T-helper 17 cell (primary cell): ENCODE data around the gene GJD2. TPM values are rescaled to one million over a fixed set of nuclear protein-coding genes. Genes with fewer than 3 reads are reported as not detected.

ENCODE experiments used
- ATAC-seq: fragments of 150-1000 bp; cut with Tn5 transposase; 2 replicates; pipeline ENCODE4 v1.10.0; 2021; ENCODE audit warnings: mild to moderate bottlenecking, moderate library complexity
- DNase-seq, 3 donors: peaks; one replicate each; pipeline versions ENCODE4 v3.0.0 to v3.0.0-alpha.2; 2020 to 2021
- H3K9me3 ChIP-seq: one replicate; pipeline ENCODE4 v1.7.0; 2013; ENCODE audit warnings: low read length, mild to moderate bottlenecking; ENCODE audit not compliant: control insufficient read depth, poor library complexity, severe bottlenecking
- H3K27ac Mint-ChIP-seq: one replicate; pipeline ENCODE4 v1.8.0; 2022; ENCODE audit warnings: mild to moderate bottlenecking, moderate library complexity, mixed read lengths
- H3K27me3 Mint-ChIP-seq: one replicate; pipeline ENCODE4 v1.8.0; 2022; ENCODE audit warnings: mixed read lengths
- H3K36me3 Mint-ChIP-seq: one replicate; pipeline ENCODE4 v1.8.0; 2022; ENCODE audit warnings: low read depth, mixed read lengths
- H3K4me1 Mint-ChIP-seq: one replicate; pipeline ENCODE4 v1.8.0; 2022; ENCODE audit warnings: mild to moderate bottlenecking, mixed read lengths
- H3K4me3 Mint-ChIP-seq: one replicate; pipeline ENCODE4 v1.8.0; 2022; ENCODE audit warnings: mild to moderate bottlenecking, moderate library complexity, mixed read lengths
- total RNA-seq, 4 donors: library from RNA in 2 of 4; stranded (reverse) in 2 of 4; gene quantifications; one replicate each; pipeline ENCODE4 v1.2.3 and lab custom pipeline; 2022 to 2026

GJD2 gene
- total RNA-seq, 2 donors from 2014 or later: not detected

GRCh38 chr15:34729886-34730285 is 24.9 kb downstream of the GJD2 start:
- no peaks in the 10 kb centered on the region for H3K36me3 Mint-ChIP-seq
- ATAC-seq: no peak
- H3K4me1 Mint-ChIP-seq: no peaks in the 10 kb centered on the region
- H3K27me3 Mint-ChIP-seq: peaks cover 41% of the 10 kb centered on the region
- no peaks in the 10 kb centered on the region for H3K9me3 ChIP-seq
- H3K27ac Mint-ChIP-seq: no peak overlapping the region
- no peak overlapping the region for H3K4me3 Mint-ChIP-seq
- no peak for DNase-seq

GRCh38 chr15:34729056-34729455 is 25.7 kb downstream of the GJD2 start:
- no peaks in the 10 kb centered on the region for H3K9me3 ChIP-seq
- peaks cover 43% of the 10 kb centered on the region for H3K27me3 Mint-ChIP-seq
- H3K36me3 Mint-ChIP-seq: no peaks in the 10 kb centered on the region
- H3K4me1 Mint-ChIP-seq: no peaks in the 10 kb centered on the region
- DNase-seq (no peak), ATAC-seq (no peak)
- no peak overlapping the region for H3K4me3 Mint-ChIP-seq
- H3K27ac Mint-ChIP-seq: no peak overlapping the region

GRCh38 chr15:34726406-34727100 is 28.2 kb downstream of the GJD2 start:
- no peak overlapping the region for H3K4me3 Mint-ChIP-seq
- peaks cover 3% of the 10 kb centered on the region for H3K4me1 Mint-ChIP-seq
- H3K9me3 ChIP-seq: no peaks in the 10 kb centered on the region
- H3K27ac Mint-ChIP-seq: no peak overlapping the region
- peaks cover 47% of the 10 kb centered on the region for H3K27me3 Mint-ChIP-seq
- DNase-seq (no peak), ATAC-seq (no peak)
- no peaks in the 10 kb centered on the region for H3K36me3 Mint-ChIP-seq

GRCh38 chr15:34725556-34725955 is 29.2 kb downstream of the GJD2 start:
- ATAC-seq: no peak
- peaks cover 6% of the 10 kb centered on the region for H3K4me1 Mint-ChIP-seq

GRCh38 chr15:34724481-34724880 is 30.3 kb downstream of the GJD2 start:
- DNase-seq (no peak), ATAC-seq (no peak)
- H3K27me3 Mint-ChIP-seq: peaks cover 60% of the 10 kb centered on the region
- H3K9me3 ChIP-seq: no peaks in the 10 kb centered on the region
- H3K4me1 Mint-ChIP-seq: peaks cover 6% of the 10 kb centered on the region
- H3K4me3 Mint-ChIP-seq: no peak overlapping the region
- no peaks in the 10 kb centered on the region for H3K36me3 Mint-ChIP-seq
- H3K27ac Mint-ChIP-seq: no peak overlapping the region

More at GRCh38 chr15:34725556-34725955, 29.2 kb downstream of the GJD2 start:
- Mint-ChIP-seq H3K27ac (no peak overlapping the region), H3K36me3 (no peaks in the 10 kb centered on the region), H3K27me3 (peaks cover 53% of the 10 kb centered on the region), H3K4me3 (no peak overlapping the region)
- DNase-seq: no peak
- H3K9me3 ChIP-seq: no peaks in the 10 kb centered on the region

- no peak overlapping the region for H3K27ac Mint-ChIP-seq
- H3K9me3 ChIP-seq: no peaks in the 10 kb centered on the region
- peaks cover 8% of the 10 kb centered on the region for H3K4me1 Mint-ChIP-seq
- H3K4me3 Mint-ChIP-seq: no peak overlapping the region
- peaks cover 75% of the 10 kb centered on the region for H3K27me3 Mint-ChIP-seq
- ATAC-seq (no peak), DNase-seq (no peak)
- no peaks in the 10 kb centered on the region for H3K36me3 Mint-ChIP-seq
Observed at GRCh38 chr15:34722439-34722836, 32.4 kb downstream of the GJD2 start.

GRCh38 chr15:34721802-34722438 is 32.9 kb downstream of the GJD2 start:
- DNase-seq: no peak
- no peak overlapping the region for H3K27ac Mint-ChIP-seq
- no peak for ATAC-seq
- peaks cover 71% of the 10 kb centered on the region for H3K27me3 Mint-ChIP-seq
- peaks cover 8% of the 10 kb centered on the region for H3K4me1 Mint-ChIP-seq
- no peaks in the 10 kb centered on the region for H3K36me3 Mint-ChIP-seq
- no peak overlapping the region for H3K4me3 Mint-ChIP-seq
- H3K9me3 ChIP-seq: no peaks in the 10 kb centered on the region

- no peaks in the 10 kb centered on the region for H3K9me3 ChIP-seq
- Mint-ChIP-seq H3K4me3 (no peak overlapping the region), H3K36me3 (no peaks in the 10 kb centered on the region), H3K27me3 (peaks cover 71% of the 10 kb centered on the region), H3K27ac (no peak overlapping the region), H3K4me1 (peaks cover 8% of the 10 kb centered on the region)
- DNase-seq: no peak
- no peak for ATAC-seq
Observed at GRCh38 chr15:34721157-34721801, 33.5 kb downstream of the GJD2 start.

GRCh38 chr15:34719695-34720094 is 35.1 kb downstream of the GJD2 start:
- H3K9me3 ChIP-seq: no peaks in the 10 kb centered on the region
- DNase-seq: no peak
- Mint-ChIP-seq H3K4me1 (peaks cover 8% of the 10 kb centered on the region), H3K27ac (no peak overlapping the region), H3K27me3 (peaks cover 61% of the 10 kb centered on the region), H3K36me3 (no peaks in the 10 kb centered on the region), H3K4me3 (no peak overlapping the region)
- no peak for ATAC-seq

- H3K4me3 Mint-ChIP-seq: no peak overlapping the region
- H3K27ac Mint-ChIP-seq: no peak overlapping the region
- no peaks in the 10 kb centered on the region for H3K36me3 Mint-ChIP-seq
- DNase-seq: no peak
- H3K4me1 Mint-ChIP-seq: peaks cover 8% of the 10 kb centered on the region
- H3K27me3 Mint-ChIP-seq: peaks cover 57% of the 10 kb centered on the region
- ATAC-seq: no peak
- H3K9me3 ChIP-seq: no peaks in the 10 kb centered on the region
Observed at GRCh38 chr15:34718681-34719665, 35.8 kb downstream of the GJD2 start.

- DNase-seq: no peak
- no peak for ATAC-seq
- peaks cover 54% of the 10 kb centered on the region for H3K27me3 Mint-ChIP-seq
- no peaks in the 10 kb centered on the region for H3K9me3 ChIP-seq
- no peak overlapping the region for H3K4me3 Mint-ChIP-seq
- peaks cover 8% of the 10 kb centered on the region for H3K4me1 Mint-ChIP-seq
- H3K27ac Mint-ChIP-seq: no peak overlapping the region
- no peaks in the 10 kb centered on the region for H3K36me3 Mint-ChIP-seq
Observed at GRCh38 chr15:34717729-34718128, 37.1 kb downstream of the GJD2 start.

- Mint-ChIP-seq H3K4me3 (no peak overlapping the region), H3K4me1 (peaks cover 4% of the 10 kb centered on the region), H3K27me3 (peaks cover 51% of the 10 kb centered on the region), H3K27ac (no peak overlapping the region), H3K36me3 (no peaks in the 10 kb centered on the region)
- DNase-seq (no peak), ATAC-seq (no peak)
- H3K9me3 ChIP-seq: no peaks in the 10 kb centered on the region
Observed at GRCh38 chr15:34716111-34716510, 38.7 kb downstream of the GJD2 start.
